K562 (cell line): ENCODE results near the gene CYP2R1. TPM values are rescaled to one million over a fixed set of nuclear protein-coding genes. Genes with fewer than 3 reads are reported as not detected.

Source experiments
- CCAR2 ChIP-seq: fragments of 200-400 bp; formaldehyde crosslinking; IDR thresholded peaks from 2 replicates; pipeline ENCODE4 v1.6.1; 2017; ENCODE audit warnings: mild to moderate bottlenecking, low read depth, low read length
- CTCFL ChIP-seq: IDR thresholded peaks from 2 replicates; pipeline ENCODE4 v1.6.1; 2011; ENCODE audit warnings: borderline replicate concordance, low read depth, mild to moderate bottlenecking, moderate library complexity, low read length; ENCODE audit not compliant: insufficient read depth, poor library complexity, severe bottlenecking
- HMGN3 ChIP-seq: IDR thresholded peaks from 2 replicates; pipeline ENCODE4 v1.6.1; 2011; ENCODE audit warnings: borderline replicate concordance, low read depth, mild to moderate bottlenecking, mixed read lengths, low read length; ENCODE audit not compliant: insufficient read length; ENCODE audit errors: extremely low read depth
- KAT7 ChIP-seq: sonication (generic); formaldehyde crosslinking; IDR thresholded peaks from 2 replicates; pipeline ENCODE4 v1.8.0; 2022; ENCODE audit warnings: missing genetic modification reagents, mild to moderate bottlenecking, borderline replicate concordance
- MECOM ChIP-seq: fragments of 250-450 bp; sonication (Bioruptor Pico); IDR thresholded peaks from 2 replicates; pipeline ENCODE4 v1.8.0; 2022; ENCODE audit warnings: inconsistent platforms
- polyA plus RNA-seq, 8 experiments: library from polyadenylated mRNA; depleted of rRNA in 4 of 8; stranded (reverse) in 5 of 8; unstranded in 3 of 8; fragments of >200 nt; fragmentation: Nextera tagmentation in 2 of 8; fragmentation: Illumina TruSeq in 1 of 8; extraction: Ambion mirVana in 2 of 8; extraction: Trizol in 1 of 8; gene quantifications; 2 replicates each; pipeline versions ENCODE4 v1.2.1 to v1.2.3, GENCODE V29; 2011 to 2014; ENCODE audit warnings: inconsistent platforms in 1 of 8, missing spikeins in 1 of 8
- total RNA-seq, 7 experiments: library from RNA; depleted of rRNA in 6 of 7; stranded (reverse); fragments of >200 nt in 6 of 7; fragmentation: Illumina TruSeq in 2 of 7; extraction: Trizol in 2 of 7; gene quantifications; 2 replicates each; pipeline versions ENCODE4 v1.2.1 to v1.2.3, GENCODE V29; 2011 to 2021; ENCODE audit warnings: low replicate concordance in 1 of 7
- TF ChIP-seq, protein P1 (sequence below), 2 experiments: fragments of 450-650 bp; formaldehyde crosslinking in 1 of 2; IDR thresholded peaks; 2 replicates each; pipeline versions ENCODE4 v1.4.0 to v1.6.1; 2014 to 2020; ENCODE audit warnings: mild to moderate bottlenecking in 2 of 2, borderline replicate concordance in 1 of 2, low read depth in 1 of 2
- TF ChIP-seq, protein P2 (sequence below): fragments of 450-650 bp; IDR thresholded peaks from 2 replicates; pipeline ENCODE4 v1.6.1; 2016; ENCODE audit warnings: missing biosample characterization, missing genetic modification characterization
- TF ChIP-seq, protein P3 (sequence below), 2 experiments: fragments of 250-450 bp in 1 of 2; fragments of 450-650 bp in 1 of 2; sonication (Bioruptor Pico) in 1 of 2; IDR thresholded peaks; 2 replicates each; pipeline versions ENCODE4 v1.6.1 to v1.8.0; 2016 to 2021; ENCODE audit warnings: mild to moderate bottlenecking in 2 of 2, moderate library complexity in 2 of 2, missing compliant biosample characterization in 1 of 2, missing genetic modification characterization in 1 of 2
- TF ChIP-seq, protein P4 (sequence below), 2 experiments: fragments of 200-800 bp in 1 of 2; sonication (Bioruptor generic) in 1 of 2; sonication (generic) in 1 of 2; formaldehyde crosslinking in 1 of 2; IDR thresholded peaks in 1 of 2; conservative IDR thresholded peaks in 1 of 2; 2 replicates each; pipeline versions ENCODE4 v1.5.0 to v1.6.1; 2016 to 2020; ENCODE audit warnings: missing compliant biosample characterization in 1 of 2, missing genetic modification characterization in 1 of 2, missing genetic modification reagents in 1 of 2

The CYP2R1 gene
- total and polyA plus RNA-seq, 9 of the 15 experiments (the other 6 are each of a cell fraction or from before 2014, with no cell fraction given) = 19.4 to 40.5 (median 29.4) TPM

- TF ChIP-seq, protein P1, sequence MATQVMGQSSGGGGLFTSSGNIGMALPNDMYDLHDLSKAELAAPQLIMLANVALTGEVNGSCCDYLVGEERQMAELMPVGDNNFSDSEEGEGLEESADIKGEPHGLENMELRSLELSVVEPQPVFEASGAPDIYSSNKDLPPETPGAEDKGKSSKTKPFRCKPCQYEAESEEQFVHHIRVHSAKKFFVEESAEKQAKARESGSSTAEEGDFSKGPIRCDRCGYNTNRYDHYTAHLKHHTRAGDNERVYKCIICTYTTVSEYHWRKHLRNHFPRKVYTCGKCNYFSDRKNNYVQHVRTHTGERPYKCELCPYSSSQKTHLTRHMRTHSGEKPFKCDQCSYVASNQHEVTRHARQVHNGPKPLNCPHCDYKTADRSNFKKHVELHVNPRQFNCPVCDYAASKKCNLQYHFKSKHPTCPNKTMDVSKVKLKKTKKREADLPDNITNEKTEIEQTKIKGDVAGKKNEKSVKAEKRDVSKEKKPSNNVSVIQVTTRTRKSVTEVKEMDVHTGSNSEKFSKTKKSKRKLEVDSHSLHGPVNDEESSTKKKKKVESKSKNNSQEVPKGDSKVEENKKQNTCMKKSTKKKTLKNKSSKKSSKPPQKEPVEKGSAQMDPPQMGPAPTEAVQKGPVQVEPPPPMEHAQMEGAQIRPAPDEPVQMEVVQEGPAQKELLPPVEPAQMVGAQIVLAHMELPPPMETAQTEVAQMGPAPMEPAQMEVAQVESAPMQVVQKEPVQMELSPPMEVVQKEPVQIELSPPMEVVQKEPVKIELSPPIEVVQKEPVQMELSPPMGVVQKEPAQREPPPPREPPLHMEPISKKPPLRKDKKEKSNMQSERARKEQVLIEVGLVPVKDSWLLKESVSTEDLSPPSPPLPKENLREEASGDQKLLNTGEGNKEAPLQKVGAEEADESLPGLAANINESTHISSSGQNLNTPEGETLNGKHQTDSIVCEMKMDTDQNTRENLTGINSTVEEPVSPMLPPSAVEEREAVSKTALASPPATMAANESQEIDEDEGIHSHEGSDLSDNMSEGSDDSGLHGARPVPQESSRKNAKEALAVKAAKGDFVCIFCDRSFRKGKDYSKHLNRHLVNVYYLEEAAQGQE (IDR thresholded peaks at IDR 0.05; ENCODE audit: borderline replicate concordance) = no peak
- TF ChIP-seq, protein P1 (CRISPR knock-in tag; IDR thresholded peaks at IDR 0.05; ENCODE audit: low read depth) = no peak
- TF ChIP-seq, protein P2, sequence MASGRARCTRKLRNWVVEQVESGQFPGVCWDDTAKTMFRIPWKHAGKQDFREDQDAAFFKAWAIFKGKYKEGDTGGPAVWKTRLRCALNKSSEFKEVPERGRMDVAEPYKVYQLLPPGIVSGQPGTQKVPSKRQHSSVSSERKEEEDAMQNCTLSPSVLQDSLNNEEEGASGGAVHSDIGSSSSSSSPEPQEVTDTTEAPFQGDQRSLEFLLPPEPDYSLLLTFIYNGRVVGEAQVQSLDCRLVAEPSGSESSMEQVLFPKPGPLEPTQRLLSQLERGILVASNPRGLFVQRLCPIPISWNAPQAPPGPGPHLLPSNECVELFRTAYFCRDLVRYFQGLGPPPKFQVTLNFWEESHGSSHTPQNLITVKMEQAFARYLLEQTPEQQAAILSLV (tag) = peak; percentile 91
- TF ChIP-seq, protein P3, sequence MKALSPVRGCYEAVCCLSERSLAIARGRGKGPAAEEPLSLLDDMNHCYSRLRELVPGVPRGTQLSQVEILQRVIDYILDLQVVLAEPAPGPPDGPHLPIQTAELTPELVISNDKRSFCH (CRISPR knock-in tag; IDR thresholded peaks at IDR 0.05) = no peak
- TF ChIP-seq, protein P3 (tag; IDR thresholded peaks at IDR 0.05) = peak; percentile 62
- TF ChIP-seq CCAR2 = no peak
- no peak for TF ChIP-seq CTCFL
- 0 out of 2 replicates have a peak, but pooled peaks have one; percentile 54 for TF ChIP-seq MECOM (CRISPR knock-in tag)
- no peak for TF ChIP-seq HMGN3
- TF ChIP-seq, protein P4, sequence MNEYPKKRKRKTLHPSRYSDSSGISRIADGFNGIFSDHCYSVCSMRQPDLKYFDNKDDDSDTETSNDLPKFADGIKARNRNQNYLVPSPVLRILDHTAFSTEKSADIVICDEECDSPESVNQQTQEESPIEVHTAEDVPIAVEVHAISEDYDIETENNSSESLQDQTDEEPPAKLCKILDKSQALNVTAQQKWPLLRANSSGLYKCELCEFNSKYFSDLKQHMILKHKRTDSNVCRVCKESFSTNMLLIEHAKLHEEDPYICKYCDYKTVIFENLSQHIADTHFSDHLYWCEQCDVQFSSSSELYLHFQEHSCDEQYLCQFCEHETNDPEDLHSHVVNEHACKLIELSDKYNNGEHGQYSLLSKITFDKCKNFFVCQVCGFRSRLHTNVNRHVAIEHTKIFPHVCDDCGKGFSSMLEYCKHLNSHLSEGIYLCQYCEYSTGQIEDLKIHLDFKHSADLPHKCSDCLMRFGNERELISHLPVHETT (CRISPR knock-in tag; conservative IDR thresholded peaks at IDR 0.05 in 1 of 2, IDR thresholded peaks at IDR 0.05 in 1 of 2) = peak in 1 of 2 experiments; percentile 50; a peak in 1 of 4 replicates
- no peak for TF ChIP-seq KAT7
These were observed 2.9 kb upstream of the CYP2R1 start (continued) for GRCh38 chr11:14894657-14895598.
